Measurements from ENCODE around the gene RARA.

GRCh38 chr17:40307001-40307730, 1.8 kb upstream of the RARA start:
- TF ChIP-seq EZH2 (IDR thresholded peaks at IDR 0.05; ENCODE audit: borderline replicate concordance, low read depth, low read length, poor library complexity, severe bottlenecking) (no peak), CTCF (conservative IDR thresholded peaks at IDR 0.05; ENCODE audit: low read depth, low read length) (no peak)

Measured in A673 (cell line).